Loucy (cell line): ENCODE measurements around the gene CDKN1A.

Experiments used
- CTCF ChIP-seq: fragments of 200-600 bp; sonication (generic); conservative IDR thresholded peaks from 2 replicates; pipeline ENCODE4 v1.5.1; 2014; ENCODE audit warnings: mild to moderate bottlenecking, antibody characterized with exemption, low read length
- EZH2phosphoT487 ChIP-seq: fragments of 200-600 bp; IDR thresholded peaks from 2 replicates; pipeline ENCODE4 v1.6.1; 2018; ENCODE audit warnings: antibody characterized with exemption, mild to moderate bottlenecking, moderate library complexity, borderline replicate concordance

DNA sequence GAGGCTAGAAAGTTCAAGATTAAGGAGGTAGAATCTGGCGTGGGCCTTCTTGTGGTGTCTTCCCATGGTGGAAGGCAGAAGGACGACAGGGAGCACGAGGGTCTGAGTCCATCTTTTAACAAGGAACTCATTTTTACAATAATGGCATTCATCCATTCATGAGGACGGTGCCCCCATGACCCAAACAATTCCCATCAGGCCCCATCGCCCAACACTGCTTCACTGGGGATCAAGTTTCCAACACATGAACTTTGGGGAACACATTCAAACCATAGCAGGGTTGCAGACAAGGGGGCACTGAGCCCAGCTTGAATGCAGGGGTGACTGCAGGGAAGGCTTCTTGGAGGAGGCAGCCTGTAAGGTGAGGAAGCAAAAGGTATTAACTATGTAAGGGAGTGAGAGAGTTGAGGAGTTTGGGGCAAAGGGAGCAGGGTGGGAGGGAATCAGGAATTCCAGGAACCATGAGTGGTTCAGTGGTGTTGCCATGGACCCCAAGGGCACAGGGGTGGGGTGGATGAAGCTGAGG is 24.6 kb downstream of the CDKN1A start:
- TF ChIP-seq CTCF (no peak), EZH2phosphoT487 (no peak)
